NCI-H345 (cell line): ENCODE data around the gene BCORL1.

Experiments used
- DNase-seq: peaks from one replicate; lab custom pipeline; 2025; lab: John Stamatoyannopoulos, UW

BCORL1 gene

GRCh38 chrX:130093271-130093670 is 110.8 kb downstream of the BCORL1 start:
- no peak for DNase-seq

- DNase-seq, result no peak
Measured at GRCh38 chrX:130094696-130095095, 112.3 kb downstream of the BCORL1 start.

- DNase-seq, result no peak
Measured at GRCh38 chrX:130095249-130096030, 113.0 kb downstream of the BCORL1 start.

DNA sequence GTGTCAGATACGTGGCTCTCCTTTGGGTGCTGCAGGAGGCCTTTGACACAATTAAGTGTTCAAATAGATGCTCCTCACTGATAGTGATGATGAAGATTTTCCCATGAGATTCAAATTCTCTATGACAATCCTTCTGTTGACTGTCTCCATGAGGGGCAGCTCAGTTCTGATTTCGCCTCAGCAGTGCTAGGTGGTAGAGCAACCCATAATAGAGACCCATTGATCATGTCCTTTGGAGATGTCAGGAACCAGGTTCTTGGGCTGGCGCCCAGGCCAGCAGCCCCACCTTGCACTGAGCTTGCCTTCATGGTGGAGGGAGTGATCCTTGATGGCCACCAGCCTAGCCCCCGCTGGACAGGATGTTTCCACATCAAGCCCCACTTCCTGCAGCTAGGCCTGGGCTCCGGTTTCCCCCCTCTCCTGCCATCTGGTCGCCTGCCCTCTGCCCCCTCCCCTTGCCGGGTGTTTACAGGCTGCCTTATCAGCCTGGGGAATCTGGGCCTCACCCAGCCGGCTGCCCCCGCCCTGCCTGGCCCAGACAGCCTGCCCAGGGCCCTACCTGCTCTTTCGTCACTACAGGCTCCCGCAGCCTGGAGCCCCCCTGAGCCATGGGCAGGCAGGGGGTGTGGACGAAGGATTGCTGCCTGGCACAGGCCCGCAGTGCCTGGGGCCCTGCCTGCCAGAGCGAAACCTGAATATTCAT is 115.2 kb downstream of the BCORL1 start:
- DNase-seq, result peak; percentile 42

DNA sequence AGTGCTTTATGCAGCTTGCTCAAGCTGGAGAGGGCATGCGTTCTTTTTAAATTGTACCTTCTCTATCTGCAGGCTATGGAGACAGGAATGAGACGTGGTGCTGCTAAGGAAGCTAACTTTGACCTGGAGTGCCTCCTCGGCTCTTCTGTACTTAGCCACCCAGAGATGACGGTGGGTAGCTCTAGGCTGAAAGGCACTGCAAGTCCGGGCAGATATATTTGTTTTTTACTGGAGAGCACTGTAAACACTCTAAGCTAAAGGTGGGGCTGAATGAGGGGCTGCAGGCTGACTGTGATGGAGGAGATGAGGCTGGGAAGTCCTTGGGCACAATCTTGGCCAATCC is 115.7 kb downstream of the BCORL1 start:
- DNase-seq, result peak; percentile 42

- DNase-seq, result no peak
Measured at GRCh38 chrX:130100180-130100579, 117.7 kb downstream of the BCORL1 start.

- no peak for DNase-seq
Measured at GRCh38 chrX:130103605-130104004, 121.2 kb downstream of the BCORL1 start.

DNA sequence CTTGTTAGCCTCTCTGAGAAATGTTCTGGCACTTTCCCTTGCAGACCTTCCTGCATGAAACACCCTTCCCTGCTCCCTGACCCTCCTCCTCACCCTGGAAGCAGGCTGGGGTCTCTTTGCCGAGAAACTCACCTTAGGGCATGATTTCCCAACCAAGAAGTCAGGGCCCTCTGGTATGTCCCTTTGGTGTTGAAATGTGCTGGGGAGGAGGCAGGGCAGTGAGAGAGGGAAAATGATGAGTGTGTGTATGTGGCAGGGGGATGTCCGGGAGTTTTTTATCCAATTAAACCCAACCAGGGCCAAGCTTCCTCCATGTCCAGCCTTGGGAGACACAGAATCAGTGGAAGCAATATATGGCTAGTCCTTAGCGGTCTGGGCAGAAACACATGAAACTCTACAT is 122.8 kb downstream of the BCORL1 start:
- DNase-seq, result no peak

DNA sequence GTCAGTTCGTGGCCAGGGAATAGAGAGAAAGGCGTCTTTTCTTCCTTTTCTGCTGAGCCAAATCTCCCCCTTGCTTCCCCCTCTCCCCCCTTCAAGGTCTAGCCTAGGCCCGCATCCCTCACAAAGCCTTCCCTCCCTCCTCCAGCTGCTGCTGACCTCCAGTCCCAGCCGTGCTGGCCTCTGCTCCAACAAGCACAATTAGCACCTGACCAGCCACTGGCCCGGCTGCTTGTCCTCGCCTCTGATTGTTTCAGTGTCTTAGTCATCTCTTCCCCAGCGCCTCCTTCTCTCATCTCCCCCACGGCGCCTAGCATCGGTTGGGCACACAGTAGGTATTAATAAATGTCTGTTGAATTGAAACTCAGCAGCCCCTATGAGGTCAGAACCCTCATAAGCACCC is 123.6 kb downstream of the BCORL1 start:
- DNase-seq, result no peak
